ENCODE results near the gene FGGY.

Gene FGGY

DNA sequence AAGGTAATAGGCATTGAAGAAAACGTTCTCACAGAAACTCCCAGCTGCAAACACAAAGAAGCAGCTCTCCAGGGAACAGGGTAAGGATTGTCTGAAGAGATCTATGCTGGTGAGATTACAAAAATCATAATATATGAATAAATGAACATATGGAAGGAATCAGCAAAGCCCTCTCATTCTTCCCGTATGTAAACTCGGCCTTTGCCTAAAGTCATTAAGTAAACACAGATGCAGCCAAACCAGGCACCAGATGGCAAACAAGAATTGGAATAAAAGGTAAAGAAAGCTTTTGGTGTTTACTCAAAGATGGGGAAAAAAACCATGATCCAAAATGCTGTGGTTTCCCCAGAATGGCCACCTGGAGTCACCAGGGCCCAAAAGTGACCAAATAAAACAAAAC is 441.3 kb downstream of the FGGY start:
- TF ChIP-seq YY1 (IDR thresholded peaks at IDR 0.05; ENCODE audit: insufficient read depth, insufficient read length) (no peak), SUZ12 (IDR thresholded peaks at IDR 0.05; ENCODE audit: extremely low read depth, insufficient read depth, insufficient read length) (no peak)
- Histone ChIP-seq H3K27me3 (ENCODE audit: insufficient read depth, insufficient read length) (no peaks in the 10 kb centered on the region), H3K9me3 (ENCODE audit: insufficient read depth, low read length) (peaks cover 28% of the 10 kb centered on the region), H3K9ac (ENCODE audit: insufficient read length, low read depth) (no peak overlapping the region), H3K36me3 (ENCODE audit: insufficient read depth, insufficient read length, low read length) (no peaks in the 10 kb centered on the region), H3K4me3 (ENCODE audit: insufficient read length, low read depth) (no peak overlapping the region), H3K4me1 (ENCODE audit: insufficient read depth, insufficient read length) (no peaks in the 10 kb centered on the region)
- DNase-seq (ENCODE audit: low read depth, low spot score) = no peak

DNA sequence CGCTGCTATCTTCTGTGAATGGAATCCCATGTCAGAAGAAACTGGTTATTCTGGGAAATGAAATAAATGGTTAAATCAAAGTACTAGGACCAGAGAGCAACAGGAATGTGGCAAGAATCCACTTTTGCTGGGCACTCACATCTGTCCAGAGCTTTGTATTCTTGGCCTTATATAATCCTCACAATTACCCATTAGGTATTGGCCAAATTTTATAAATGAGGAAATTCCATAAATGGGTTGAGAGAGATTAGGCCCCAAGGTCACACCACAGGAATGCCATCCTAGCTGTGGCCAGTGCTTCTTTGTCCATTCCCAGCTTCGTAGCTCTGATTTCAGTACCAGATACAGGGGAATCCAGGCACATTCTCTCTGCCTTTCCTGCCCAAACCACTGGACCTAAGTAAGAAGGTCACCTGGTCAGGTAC is 441.7 kb downstream of the FGGY start:
- Histone ChIP-seq H3K9ac (ENCODE audit: insufficient read length, low read depth) (no peak overlapping the region), H3K27me3 (ENCODE audit: insufficient read depth, insufficient read length) (no peaks in the 10 kb centered on the region), H3K4me3 (ENCODE audit: insufficient read length, low read depth) (no peak overlapping the region), H3K4me1 (ENCODE audit: insufficient read depth, insufficient read length) (no peaks in the 10 kb centered on the region), H3K9me3 (ENCODE audit: insufficient read depth, low read length) (peaks cover 28% of the 10 kb centered on the region), H3K36me3 (ENCODE audit: insufficient read depth, insufficient read length, low read length) (no peaks in the 10 kb centered on the region)
- TF ChIP-seq ZNF274 (IDR thresholded peaks at IDR 0.05; ENCODE audit: low read depth, low read length) = no peak
- TF ChIP-seq YY1 (IDR thresholded peaks at IDR 0.05; ENCODE audit: insufficient read depth, insufficient read length) = no peak
- TF ChIP-seq SUZ12 (IDR thresholded peaks at IDR 0.05; ENCODE audit: extremely low read depth, insufficient read depth, insufficient read length) = no peak
- no peak for DNase-seq (ENCODE audit: low read depth, low spot score)

GRCh38 chr1:59739111-59739510 is 442.2 kb downstream of the FGGY start:
- H3K27me3 ChIP-seq (ENCODE audit: insufficient read depth, insufficient read length) = no peaks in the 10 kb centered on the region
- no peak for DNase-seq (ENCODE audit: low read depth, low spot score)
- H3K36me3 ChIP-seq (ENCODE audit: insufficient read depth, insufficient read length, low read length) = no peaks in the 10 kb centered on the region
- TF ChIP-seq YY1 (IDR thresholded peaks at IDR 0.05; ENCODE audit: insufficient read depth, insufficient read length) (no peak), SUZ12 (IDR thresholded peaks at IDR 0.05; ENCODE audit: extremely low read depth, insufficient read depth, insufficient read length) (no peak), ZNF274 (IDR thresholded peaks at IDR 0.05; ENCODE audit: low read depth, low read length) (no peak)
- H3K9ac ChIP-seq (ENCODE audit: insufficient read length, low read depth) = no peak overlapping the region
- H3K4me1 ChIP-seq (ENCODE audit: insufficient read depth, insufficient read length) = no peaks in the 10 kb centered on the region
- H3K9me3 ChIP-seq (ENCODE audit: insufficient read depth, low read length) = peaks cover 28% of the 10 kb centered on the region
- no peak overlapping the region for H3K4me3 ChIP-seq (ENCODE audit: insufficient read length, low read depth)

GRCh38 chr1:59742526-59742925 is 445.6 kb downstream of the FGGY start:
- TF ChIP-seq ZNF274 (IDR thresholded peaks at IDR 0.05; ENCODE audit: low read depth, low read length) = no peak
- TF ChIP-seq SUZ12 (IDR thresholded peaks at IDR 0.05; ENCODE audit: extremely low read depth, insufficient read depth, insufficient read length) = no peak
- no peak for TF ChIP-seq YY1 (IDR thresholded peaks at IDR 0.05; ENCODE audit: insufficient read depth, insufficient read length)
- H3K4me1 ChIP-seq (ENCODE audit: insufficient read depth, insufficient read length) = no peaks in the 10 kb centered on the region
- DNase-seq (ENCODE audit: low read depth, low spot score) = no peak
- no peak overlapping the region for H3K4me3 ChIP-seq (ENCODE audit: insufficient read length, low read depth)
- no peaks in the 10 kb centered on the region for H3K27me3 ChIP-seq (ENCODE audit: insufficient read depth, insufficient read length)
- H3K36me3 ChIP-seq (ENCODE audit: insufficient read depth, insufficient read length, low read length) = no peaks in the 10 kb centered on the region
- H3K9ac ChIP-seq (ENCODE audit: insufficient read length, low read depth) = no peak overlapping the region
- H3K9me3 ChIP-seq (ENCODE audit: insufficient read depth, low read length) = peaks cover 3% of the 10 kb centered on the region; the same call in 1 of the 2 replicates

GRCh38 chr1:59743324-59744091 is 446.6 kb downstream of the FGGY start:
- Histone ChIP-seq H3K36me3 (ENCODE audit: insufficient read depth, insufficient read length, low read length) (no peaks in the 10 kb centered on the region), H3K27me3 (ENCODE audit: insufficient read depth, insufficient read length) (no peaks in the 10 kb centered on the region), H3K4me3 (ENCODE audit: insufficient read length, low read depth) (no peak overlapping the region), H3K4me1 (ENCODE audit: insufficient read depth, insufficient read length) (no peaks in the 10 kb centered on the region), H3K9me3 (ENCODE audit: insufficient read depth, low read length) (no peaks in the 10 kb centered on the region), H3K9ac (ENCODE audit: insufficient read length, low read depth) (no peak overlapping the region)
- no peak for DNase-seq (ENCODE audit: low read depth, low spot score)
- TF ChIP-seq ZNF274 (IDR thresholded peaks at IDR 0.05; ENCODE audit: low read depth, low read length) = no peak
- no peak for TF ChIP-seq SUZ12 (IDR thresholded peaks at IDR 0.05; ENCODE audit: extremely low read depth, insufficient read depth, insufficient read length)
- no peak for TF ChIP-seq YY1 (IDR thresholded peaks at IDR 0.05; ENCODE audit: insufficient read depth, insufficient read length)

GRCh38 chr1:59747420-59748024 is 450.6 kb downstream of the FGGY start:
- Histone ChIP-seq H3K4me3 (ENCODE audit: insufficient read length, low read depth) (no peak overlapping the region), H3K4me1 (ENCODE audit: insufficient read depth, insufficient read length) (no peaks in the 10 kb centered on the region), H3K9me3 (ENCODE audit: insufficient read depth, low read length) (no peaks in the 10 kb centered on the region), H3K27me3 (ENCODE audit: insufficient read depth, insufficient read length) (no peaks in the 10 kb centered on the region), H3K36me3 (ENCODE audit: insufficient read depth, insufficient read length, low read length) (no peaks in the 10 kb centered on the region), H3K9ac (ENCODE audit: insufficient read length, low read depth) (no peak overlapping the region)
- TF ChIP-seq SUZ12 (IDR thresholded peaks at IDR 0.05; ENCODE audit: extremely low read depth, insufficient read depth, insufficient read length) = no peak
- no peak for TF ChIP-seq YY1 (IDR thresholded peaks at IDR 0.05; ENCODE audit: insufficient read depth, insufficient read length)
- no peak for TF ChIP-seq ZNF274 (IDR thresholded peaks at IDR 0.05; ENCODE audit: low read depth, low read length)
- no peak for DNase-seq (ENCODE audit: low read depth, low spot score)

DNA sequence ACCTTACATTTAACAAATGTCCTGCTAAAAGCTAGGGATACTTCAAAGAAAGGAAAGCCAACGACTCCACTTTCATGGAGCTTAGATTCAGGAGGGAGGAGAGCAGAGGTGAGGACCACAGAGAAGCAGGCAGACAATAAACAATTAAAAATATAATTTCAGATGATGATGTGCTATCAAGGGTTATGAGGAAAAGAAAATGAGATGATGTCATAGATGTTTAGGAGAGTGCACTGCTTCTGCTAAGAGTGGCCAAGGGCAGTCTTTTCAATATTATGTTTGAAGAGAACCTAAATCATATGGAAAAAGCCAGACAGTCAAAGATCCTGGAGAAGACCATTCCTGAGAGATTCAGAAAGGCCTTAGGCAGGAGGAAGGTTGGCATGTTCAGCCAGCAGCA is 451.2 kb downstream of the FGGY start:
- H3K9ac ChIP-seq (ENCODE audit: insufficient read length, low read depth) = no peak overlapping the region
- DNase-seq (ENCODE audit: low read depth, low spot score) = no peak
- no peaks in the 10 kb centered on the region for H3K36me3 ChIP-seq (ENCODE audit: insufficient read depth, insufficient read length, low read length)
- TF ChIP-seq ZNF274 (IDR thresholded peaks at IDR 0.05; ENCODE audit: low read depth, low read length) = no peak
- no peak for TF ChIP-seq YY1 (IDR thresholded peaks at IDR 0.05; ENCODE audit: insufficient read depth, insufficient read length)
- no peak for TF ChIP-seq SUZ12 (IDR thresholded peaks at IDR 0.05; ENCODE audit: extremely low read depth, insufficient read depth, insufficient read length)
- no peak overlapping the region for H3K4me3 ChIP-seq (ENCODE audit: insufficient read length, low read depth)
- no peaks in the 10 kb centered on the region for H3K4me1 ChIP-seq (ENCODE audit: insufficient read depth, insufficient read length)
- no peaks in the 10 kb centered on the region for H3K9me3 ChIP-seq (ENCODE audit: insufficient read depth, low read length)
- H3K27me3 ChIP-seq (ENCODE audit: insufficient read depth, insufficient read length) = no peaks in the 10 kb centered on the region

Data from NT2/D1 (cell line).